ENCODE results near the gene PTP4A1.

DNA sequence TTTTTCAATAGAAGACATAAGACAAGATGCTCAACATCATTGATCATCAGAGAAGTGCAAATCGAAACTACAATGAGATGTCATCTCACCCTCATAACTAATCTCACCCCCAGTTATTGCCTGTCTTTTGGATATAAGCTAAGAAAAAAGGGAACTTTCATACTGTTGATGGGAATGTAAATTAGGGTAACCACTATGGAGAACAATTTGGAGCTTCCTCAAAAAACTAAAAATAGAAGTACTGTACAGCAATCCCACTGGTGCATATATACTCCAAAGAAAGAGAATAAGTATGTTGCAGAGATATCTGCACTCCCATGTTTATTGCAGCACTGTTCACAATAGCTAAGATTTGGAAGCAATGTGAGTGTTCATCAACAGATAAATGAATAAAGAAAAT is 37.0 kb downstream of the PTP4A1 start:
- TF ChIP-seq CTCF (IDR thresholded peaks at IDR 0.05; ENCODE audit: poor library complexity) (no peak), EZH2 (IDR thresholded peaks at IDR 0.05; ENCODE audit: borderline replicate concordance) (no peak), EZH2phosphoT487 (IDR thresholded peaks at IDR 0.05; ENCODE audit: low read depth, severe bottlenecking, unreplicated experiment) (no peak)

Measured in hepatocyte (in vitro differentiated cells).